Measurements from ENCODE around the gene ADGRG2.

Gene ADGRG2

GRCh38 chrX:19065535-19065934, 56.7 kb downstream of the ADGRG2 start:
- H3K27ac ChIP-seq, result no peak overlapping the region
- no peaks in the 10 kb centered on the region for H3K36me3 ChIP-seq
- no peak overlapping the region for H3K4me3 ChIP-seq
- no peak for TF ChIP-seq Cebpa-rat (IDR thresholded peaks at IDR 0.05)
- H3K27me3 ChIP-seq, result peaks cover 3 to 35% (median 26%) of the 10 kb centered on the region in 11 experiments; a peak in 20 of 22 replicates
- H3K9ac ChIP-seq, result no peak overlapping the region
- H3K4me2 ChIP-seq, result peak overlapping the region in 9 of 11 experiments; percentile 14 to 42 (median 27); a peak in 15 of 22 replicates
- no peaks in the 10 kb centered on the region for H3K9me3 ChIP-seq (replicated peaks in 1 of 11)
- H4K20me1 ChIP-seq, result no peaks in the 10 kb centered on the region; a peak in 1 of 22 replicates
- H3K4me1 ChIP-seq, result peaks cover 0 to 15% (median 13%) of the 10 kb centered on the region in 10 experiments; a peak in 15 of 20 replicates

DNA sequence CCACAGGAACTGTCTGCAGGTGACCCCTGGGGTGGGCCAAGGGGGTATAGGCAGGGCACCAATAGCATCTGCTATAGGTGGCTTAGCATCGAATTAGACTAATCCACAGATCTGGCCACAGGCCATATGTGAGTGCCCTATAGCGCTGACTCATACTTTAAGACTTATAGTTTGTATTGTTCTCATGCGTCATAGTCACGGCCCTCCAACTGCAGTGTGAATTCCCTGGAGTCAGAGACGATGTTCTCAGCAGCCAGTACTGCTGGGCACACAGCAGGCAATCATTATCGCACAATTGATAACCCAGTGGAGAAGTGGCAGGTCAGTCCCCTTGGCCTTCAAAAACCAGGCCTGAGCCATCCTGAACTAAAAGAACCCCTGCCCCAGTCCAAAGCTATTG, 58.1 kb downstream of the ADGRG2 start:
- no peak for TF ChIP-seq Cebpa-rat (IDR thresholded peaks at IDR 0.05)
- H3K27me3 ChIP-seq, result peaks cover 0 to 22% (median 13%) of the 10 kb centered on the region in 11 experiments; a peak in 16 of 22 replicates
- H4K20me1 ChIP-seq, result no peaks in the 10 kb centered on the region; a peak in 1 of 22 replicates
- H3K4me1 ChIP-seq, result peaks cover 0 to 15% (median 13%) of the 10 kb centered on the region in 10 experiments; a peak in 15 of 20 replicates
- H3K9me3 ChIP-seq (replicated peaks in 1 of 11), result no peaks in the 10 kb centered on the region
- H3K36me3 ChIP-seq, result no peaks in the 10 kb centered on the region
- no peak overlapping the region for H3K9ac ChIP-seq
- no peak overlapping the region for H3K4me3 ChIP-seq
- no peak overlapping the region for H3K27ac ChIP-seq
- H3K4me2 ChIP-seq, result no peak overlapping the region

DNA sequence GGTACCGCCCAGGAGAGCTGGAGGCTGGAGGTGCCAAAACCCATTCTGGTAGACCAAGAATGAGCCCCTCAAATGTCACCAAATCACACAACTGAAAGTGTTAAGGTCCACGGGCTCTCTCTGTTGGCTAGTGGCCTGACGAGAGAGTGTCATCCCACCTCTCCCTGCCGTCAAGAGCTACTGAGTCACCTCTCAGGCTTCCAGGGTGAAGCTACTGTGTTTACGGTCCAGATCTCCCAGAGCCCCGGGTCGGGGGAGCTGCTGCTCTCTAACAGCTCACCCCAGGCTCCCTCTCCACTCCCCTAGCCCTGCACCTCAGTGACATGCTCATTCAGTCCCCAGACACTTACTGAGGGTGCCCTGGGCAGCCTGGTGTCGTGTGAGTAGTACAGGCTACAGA, 59.2 kb downstream of the ADGRG2 start:
- no peak overlapping the region for H3K4me3 ChIP-seq
- no peaks in the 10 kb centered on the region for H3K36me3 ChIP-seq
- TF ChIP-seq Cebpa-rat (IDR thresholded peaks at IDR 0.05), result no peak
- H3K4me2 ChIP-seq, result no peak overlapping the region
- H3K27me3 ChIP-seq, result peaks cover 0 to 16% (median 5%) of the 10 kb centered on the region in 11 experiments; a peak in 9 of 22 replicates
- no peak overlapping the region for H3K27ac ChIP-seq
- H3K9ac ChIP-seq, result no peak overlapping the region
- no peaks in the 10 kb centered on the region for H3K9me3 ChIP-seq (replicated peaks in 1 of 11)
- H4K20me1 ChIP-seq, result no peaks in the 10 kb centered on the region; a peak in 1 of 22 replicates
- peaks cover 0 to 15% (median 13%) of the 10 kb centered on the region in 10 experiments; a peak in 15 of 20 replicates for H3K4me1 ChIP-seq

DNA sequence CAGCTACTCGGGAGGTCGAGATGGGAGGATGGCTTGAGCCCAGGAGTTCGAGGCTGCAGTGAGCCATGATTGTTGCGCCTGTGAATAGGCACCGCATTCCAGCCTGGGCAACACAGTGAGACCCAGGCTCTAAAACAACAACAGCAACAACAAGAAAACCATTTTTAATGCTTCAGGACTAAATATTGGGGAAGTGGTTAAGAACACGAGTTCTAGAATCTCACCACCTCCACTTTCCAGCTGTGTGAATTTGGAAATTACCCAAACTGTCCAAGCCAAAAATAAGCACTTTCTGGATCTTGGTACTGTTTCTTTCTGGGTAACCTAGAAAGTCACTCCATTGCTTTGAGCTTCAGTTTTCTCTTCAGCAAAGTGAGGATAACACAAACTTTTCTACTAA, 63.2 kb downstream of the ADGRG2 start:
- no peaks in the 10 kb centered on the region for H3K36me3 ChIP-seq
- H3K4me2 ChIP-seq, result no peak overlapping the region
- no peak for TF ChIP-seq Cebpa-rat (IDR thresholded peaks at IDR 0.05)
- no peaks in the 10 kb centered on the region; a peak in 1 of 22 replicates for H4K20me1 ChIP-seq
- no peak overlapping the region for H3K27ac ChIP-seq
- H3K4me1 ChIP-seq, result no peaks in the 10 kb centered on the region
- no peak overlapping the region for H3K4me3 ChIP-seq
- H3K27me3 ChIP-seq, result peaks cover 0 to 24% (median 11%) of the 10 kb centered on the region in 11 experiments; a peak in 11 of 22 replicates
- no peaks in the 10 kb centered on the region for H3K9me3 ChIP-seq (replicated peaks in 1 of 11)
- no peak overlapping the region for H3K9ac ChIP-seq

DNA sequence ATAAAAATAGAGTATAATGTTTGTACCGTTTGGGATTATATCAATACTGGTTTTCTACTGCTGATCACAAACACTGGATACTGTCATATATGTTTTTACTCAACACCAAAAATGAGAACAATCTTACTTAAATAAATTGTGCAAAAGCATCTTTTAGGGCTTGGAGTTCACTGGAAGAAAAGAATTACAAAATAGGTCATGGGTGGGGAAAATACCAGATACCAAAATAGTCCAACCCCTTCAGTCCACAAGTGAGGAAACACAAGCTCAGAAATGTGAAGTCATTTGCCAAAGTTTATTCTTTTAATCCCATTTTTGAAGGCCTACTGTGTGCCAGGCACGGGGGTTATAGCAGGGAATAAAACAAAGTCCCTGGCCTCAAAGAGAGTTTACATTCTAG, 64.4 kb downstream of the ADGRG2 start:
- Histone ChIP-seq H3K27ac (no peak overlapping the region), H3K36me3 (no peaks in the 10 kb centered on the region), H3K27me3 (peaks cover 0 to 20% (median 8%) of the 10 kb centered on the region in 11 experiments; a peak in 10 of 22 replicates), H3K4me1 (no peaks in the 10 kb centered on the region), H3K9me3 (replicated peaks in 1 of 11) (no peaks in the 10 kb centered on the region), H4K20me1 (no peaks in the 10 kb centered on the region; a peak in 1 of 22 replicates), H3K4me3 (no peak overlapping the region), H3K9ac (no peak overlapping the region), H3K4me2 (no peak overlapping the region)
- TF ChIP-seq Cebpa-rat (IDR thresholded peaks at IDR 0.05), result no peak

DNA sequence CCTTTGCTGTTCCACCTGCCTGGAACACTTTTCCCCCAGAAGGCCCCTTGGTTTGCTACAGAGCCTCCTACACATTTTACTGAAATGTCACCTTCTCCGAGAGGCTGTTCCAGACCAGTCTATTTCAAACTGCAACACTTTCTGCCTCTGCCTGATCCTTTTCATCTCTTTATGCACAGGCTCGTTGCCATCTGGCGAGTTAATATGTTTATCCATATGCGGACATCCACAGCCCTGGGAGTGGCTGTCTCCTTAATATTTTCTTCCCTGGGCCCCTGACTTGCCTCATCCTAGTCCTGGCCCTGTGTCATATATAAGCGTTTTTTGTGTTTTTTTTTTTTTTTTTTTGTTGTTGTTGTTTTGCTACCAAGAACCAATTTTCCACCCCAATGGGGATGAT, 73.2 kb downstream of the ADGRG2 start:
- Histone ChIP-seq H4K20me1 (no peaks in the 10 kb centered on the region), H3K27ac (no peak overlapping the region), H3K4me3 (no peak overlapping the region), H3K27me3 (peaks cover 0 to 34% (median 24%) of the 10 kb centered on the region in 11 experiments; a peak in 16 of 22 replicates), H3K9ac (no peak overlapping the region), H3K36me3 (no peaks in the 10 kb centered on the region), H3K4me1 (no peaks in the 10 kb centered on the region), H3K9me3 (replicated peaks in 1 of 11) (no peaks in the 10 kb centered on the region), H3K4me2 (no peak overlapping the region)
- TF ChIP-seq Cebpa-rat (IDR thresholded peaks at IDR 0.05), result no peak

- Histone ChIP-seq H3K36me3 (no peaks in the 10 kb centered on the region), H3K27ac (no peak overlapping the region), H3K9ac (no peak overlapping the region), H3K4me1 (no peaks in the 10 kb centered on the region), H3K4me3 (no peak overlapping the region), H3K4me2 (no peak overlapping the region), H3K27me3 (peaks cover 0 to 52% (median 29%) of the 10 kb centered on the region in 11 experiments; a peak in 15 of 22 replicates), H4K20me1 (no peaks in the 10 kb centered on the region), H3K9me3 (replicated peaks in 1 of 11) (no peaks in the 10 kb centered on the region)
- TF ChIP-seq Cebpa-rat (IDR thresholded peaks at IDR 0.05), result no peak
These were observed 75.7 kb downstream of the ADGRG2 start for GRCh38 chrX:19046343-19047215.

DNA sequence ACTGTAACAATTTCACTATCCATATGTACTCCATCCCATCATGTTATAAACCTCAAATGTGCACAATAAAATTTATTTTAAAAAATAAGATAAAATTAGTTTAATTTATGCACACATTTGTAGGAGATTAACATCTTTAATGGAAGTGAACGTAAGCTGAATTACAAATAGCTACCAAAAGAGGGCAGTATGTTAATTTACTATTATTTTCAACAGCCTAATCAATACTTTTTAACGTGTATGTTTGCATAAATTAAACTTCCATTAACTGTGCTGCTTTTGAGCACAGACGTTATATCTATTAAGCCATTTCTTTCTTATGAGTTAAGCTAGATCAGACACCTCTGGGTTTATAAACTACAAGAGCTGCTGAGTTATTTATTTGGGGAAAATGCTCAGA, 81.9 kb downstream of the ADGRG2 start:
- no peak for TF ChIP-seq Cebpa-rat (IDR thresholded peaks at IDR 0.05)
- H4K20me1 ChIP-seq, result no peaks in the 10 kb centered on the region
- no peaks in the 10 kb centered on the region for H3K4me1 ChIP-seq
- H3K27ac ChIP-seq, result no peak overlapping the region
- H3K27me3 ChIP-seq, result peaks cover 0 to 46% (median 29%) of the 10 kb centered on the region in 11 experiments; a peak in 15 of 22 replicates
- no peaks in the 10 kb centered on the region for H3K9me3 ChIP-seq (replicated peaks in 1 of 11)
- no peak overlapping the region for H3K4me2 ChIP-seq
- H3K4me3 ChIP-seq, result no peak overlapping the region
- H3K9ac ChIP-seq, result no peak overlapping the region
- no peaks in the 10 kb centered on the region for H3K36me3 ChIP-seq

- Histone ChIP-seq H3K27me3 (peaks cover 0 to 37% (median 19%) of the 10 kb centered on the region in 11 experiments; a peak in 14 of 22 replicates), H4K20me1 (no peaks in the 10 kb centered on the region), H3K4me2 (no peak overlapping the region), H3K9ac (no peak overlapping the region), H3K27ac (no peak overlapping the region), H3K36me3 (no peaks in the 10 kb centered on the region), H3K4me1 (no peaks in the 10 kb centered on the region), H3K9me3 (replicated peaks in 1 of 11) (no peaks in the 10 kb centered on the region), H3K4me3 (no peak overlapping the region)
- no peak for TF ChIP-seq Cebpa-rat (IDR thresholded peaks at IDR 0.05)
These were observed 88.2 kb downstream of the ADGRG2 start for GRCh38 chrX:19034025-19034424.
